Liver (tissue), 9 donors: ENCODE data around the gene NFATC1. TPM values are rescaled to one million over a fixed set of nuclear protein-coding genes. Genes with fewer than 3 reads are reported as not detected.

ENCODE experiments used
- DNase-seq: peaks from one replicate; pipeline ENCODE4 v3.0.0-alpha.2; 2017; ENCODE audit warnings: low spot score
- H3K27ac ChIP-seq, 2 donors: one replicate each; pipeline ENCODE4 v1.7.0; 2013; ENCODE audit warnings: inconsistent platforms in 2 of 2, low read length in 2 of 2, control low read depth in 1 of 2, low read depth in 1 of 2, mild to moderate bottlenecking in 1 of 2
- H3K27me3 ChIP-seq, 4 donors: one replicate each; pipeline versions ENCODE4 v1.6.1 to v1.7.0; 2013; ENCODE audit warnings: low read length in 3 of 4, inconsistent platforms in 1 of 4, mild to moderate bottlenecking in 1 of 4, moderate library complexity in 1 of 4; ENCODE audit not compliant: control insufficient read depth in 4 of 4, insufficient read depth in 4 of 4
- H3K36me3 ChIP-seq, 4 donors: one replicate each; pipeline versions ENCODE4 v1.6.1 to v1.7.0; 2013; ENCODE audit warnings: low read length in 3 of 4, mild to moderate bottlenecking in 3 of 4, low read depth in 1 of 4, moderate library complexity in 1 of 4; ENCODE audit not compliant: control insufficient read depth in 4 of 4, insufficient read depth in 3 of 4
- H3K4me1 ChIP-seq, 4 donors: one replicate each; pipeline versions ENCODE4 v1.6.1 to v1.7.0; 2013; ENCODE audit warnings: low read length in 3 of 4, mild to moderate bottlenecking in 3 of 4, moderate library complexity in 1 of 4; ENCODE audit not compliant: control insufficient read depth in 4 of 4, insufficient read depth in 4 of 4
- H3K4me3 ChIP-seq, 3 donors: one replicate each; pipeline versions ENCODE4 v1.6.1 to v1.7.0; 2013; ENCODE audit warnings: low read length in 3 of 3, control low read depth in 1 of 3, low read depth in 1 of 3, mild to moderate bottlenecking in 1 of 3
- H3K9ac ChIP-seq, 2 donors: one replicate each; pipeline ENCODE4 v1.7.0; 2013; ENCODE audit warnings: low read length in 2 of 2, mild to moderate bottlenecking in 2 of 2, moderate library complexity in 2 of 2, control low read depth in 1 of 2, low read depth in 1 of 2
- H3K9me3 ChIP-seq, 4 donors: one replicate each; pipeline versions ENCODE4 v1.6.1 to v1.7.0; 2013; ENCODE audit warnings: low read length in 3 of 4; ENCODE audit not compliant: control insufficient read depth in 4 of 4
- FOXA1 ChIP-seq: IDR thresholded peaks from 2 replicates; pipeline ENCODE4 v1.6.1; 2016; ENCODE audit warnings: antibody characterized with exemption
- FOXA2 ChIP-seq: IDR thresholded peaks from 2 replicates; pipeline ENCODE4 v1.6.1; 2016; ENCODE audit warnings: antibody characterized with exemption
- HNF4A ChIP-seq, 2 donors: conservative IDR thresholded peaks; 2 replicates each; pipeline ENCODE4 v1.6.1; 2016; ENCODE audit warnings: antibody characterized with exemption in 2 of 2, mild to moderate bottlenecking in 2 of 2
- HNF4G ChIP-seq: IDR thresholded peaks from 2 replicates; pipeline ENCODE4 v1.6.1; 2016; ENCODE audit warnings: antibody characterized with exemption
- JUND ChIP-seq, 2 donors: IDR thresholded peaks; 2 replicates each; pipeline ENCODE4 v1.6.1; 2016; ENCODE audit warnings: antibody characterized with exemption in 2 of 2
- NR2F2 ChIP-seq: IDR thresholded peaks from 2 replicates; pipeline ENCODE4 v1.6.1; 2016; ENCODE audit warnings: antibody characterized with exemption
- RXRA ChIP-seq, 2 donors: IDR thresholded peaks; 2 replicates each; pipeline ENCODE4 v1.6.1; 2017 to 2018; ENCODE audit warnings: antibody characterized with exemption in 2 of 2, mild to moderate bottlenecking in 1 of 2
- YY1 ChIP-seq: IDR thresholded peaks from 2 replicates; pipeline ENCODE4 v1.6.1; 2016; ENCODE audit warnings: antibody characterized with exemption, mild to moderate bottlenecking
- WGBS: extraction: QIAGEN DNeasy Blood & Tissue Kit; methylation state at CpG from one replicate; pipeline ENCODE4 v1.1.7; 2013; 5-methylcytosine and 5-hydroxymethylcytosine counted together
- polyA plus RNA-seq, 2 donors: library from polyadenylated mRNA; stranded (reverse) in 1 of 2; unstranded in 1 of 2; fragments of 200-250 nt in 1 of 2; fragments of >200 nt in 1 of 2; fragmentation: Nextera tagmentation in 1 of 2; extraction: Ambion mirVana in 1 of 2; gene quantifications; one replicate each; pipeline versions ENCODE4 v1.2.1 to v1.2.3, GENCODE V29; 2013 to 2015
- total RNA-seq, 2 donors: library from RNA; depleted of rRNA; stranded (reverse); fragments of >200 nt; gene quantifications; one replicate each; pipeline ENCODE4 v1.2.3, GENCODE V29; 2014
- TF ChIP-seq, protein P1 (sequence below): IDR thresholded peaks from 2 replicates; pipeline ENCODE4 v1.6.1; 2016; ENCODE audit warnings: antibody characterized with exemption
- TF ChIP-seq, protein P2 (sequence below): IDR thresholded peaks from 2 replicates; pipeline ENCODE4 v1.6.1; 2016; ENCODE audit warnings: antibody characterized with exemption, mild to moderate bottlenecking
- TF ChIP-seq, protein P3 (sequence below): fragments of 150-350 bp; IDR thresholded peaks from 2 replicates; pipeline ENCODE4 v1.5.1; 2017; ENCODE audit warnings: improper control_type of control experiment, low read depth, low read length; ENCODE audit not compliant: missing input control
- donor health status: healthy.
- donor health status: healthy.
- donor health status: healthy.
- donor health status: healthy.
- donor health status: healthy.

Gene NFATC1
- total and polyA plus RNA-seq, 4 donors, result 0.57 to 2.2 (median 1.3) TPM

DNA sequence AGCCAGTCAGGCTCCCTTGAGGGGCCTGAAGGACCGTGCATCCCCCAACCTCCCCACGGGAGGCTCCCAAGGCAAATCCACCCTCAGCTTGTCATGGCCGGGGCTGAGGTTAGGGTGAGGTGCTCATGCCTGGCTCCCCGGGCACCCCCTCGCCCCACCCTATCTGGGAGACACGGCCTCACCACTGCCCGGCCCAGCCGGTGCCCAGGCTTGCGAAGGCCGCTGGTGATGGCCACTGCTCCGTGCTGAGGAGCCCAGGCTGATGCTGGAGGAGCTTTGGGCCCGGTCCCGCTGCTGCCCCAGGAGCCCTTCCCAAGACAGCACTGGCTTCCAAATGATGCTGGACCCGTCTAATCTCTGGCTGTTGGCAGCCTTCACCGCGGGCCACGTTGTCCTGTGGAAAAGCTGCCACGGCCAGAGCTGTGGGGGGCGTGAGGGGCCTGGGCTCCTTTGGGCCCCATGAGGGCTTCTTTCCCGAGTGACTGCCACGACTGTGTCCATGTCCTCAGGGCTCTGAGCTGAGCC, 148.2 kb downstream of the NFATC1 start:
- TF ChIP-seq, protein P1, sequence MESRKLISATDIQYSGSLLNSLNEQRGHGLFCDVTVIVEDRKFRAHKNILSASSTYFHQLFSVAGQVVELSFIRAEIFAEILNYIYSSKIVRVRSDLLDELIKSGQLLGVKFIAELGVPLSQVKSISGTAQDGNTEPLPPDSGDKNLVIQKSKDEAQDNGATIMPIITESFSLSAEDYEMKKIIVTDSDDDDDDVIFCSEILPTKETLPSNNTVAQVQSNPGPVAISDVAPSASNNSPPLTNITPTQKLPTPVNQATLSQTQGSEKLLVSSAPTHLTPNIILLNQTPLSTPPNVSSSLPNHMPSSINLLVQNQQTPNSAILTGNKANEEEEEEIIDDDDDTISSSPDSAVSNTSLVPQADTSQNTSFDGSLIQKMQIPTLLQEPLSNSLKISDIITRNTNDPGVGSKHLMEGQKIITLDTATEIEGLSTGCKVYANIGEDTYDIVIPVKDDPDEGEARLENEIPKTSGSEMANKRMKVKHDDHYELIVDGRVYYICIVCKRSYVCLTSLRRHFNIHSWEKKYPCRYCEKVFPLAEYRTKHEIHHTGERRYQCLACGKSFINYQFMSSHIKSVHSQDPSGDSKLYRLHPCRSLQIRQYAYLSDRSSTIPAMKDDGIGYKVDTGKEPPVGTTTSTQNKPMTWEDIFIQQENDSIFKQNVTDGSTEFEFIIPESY, result no peak
- TF ChIP-seq, protein P2, sequence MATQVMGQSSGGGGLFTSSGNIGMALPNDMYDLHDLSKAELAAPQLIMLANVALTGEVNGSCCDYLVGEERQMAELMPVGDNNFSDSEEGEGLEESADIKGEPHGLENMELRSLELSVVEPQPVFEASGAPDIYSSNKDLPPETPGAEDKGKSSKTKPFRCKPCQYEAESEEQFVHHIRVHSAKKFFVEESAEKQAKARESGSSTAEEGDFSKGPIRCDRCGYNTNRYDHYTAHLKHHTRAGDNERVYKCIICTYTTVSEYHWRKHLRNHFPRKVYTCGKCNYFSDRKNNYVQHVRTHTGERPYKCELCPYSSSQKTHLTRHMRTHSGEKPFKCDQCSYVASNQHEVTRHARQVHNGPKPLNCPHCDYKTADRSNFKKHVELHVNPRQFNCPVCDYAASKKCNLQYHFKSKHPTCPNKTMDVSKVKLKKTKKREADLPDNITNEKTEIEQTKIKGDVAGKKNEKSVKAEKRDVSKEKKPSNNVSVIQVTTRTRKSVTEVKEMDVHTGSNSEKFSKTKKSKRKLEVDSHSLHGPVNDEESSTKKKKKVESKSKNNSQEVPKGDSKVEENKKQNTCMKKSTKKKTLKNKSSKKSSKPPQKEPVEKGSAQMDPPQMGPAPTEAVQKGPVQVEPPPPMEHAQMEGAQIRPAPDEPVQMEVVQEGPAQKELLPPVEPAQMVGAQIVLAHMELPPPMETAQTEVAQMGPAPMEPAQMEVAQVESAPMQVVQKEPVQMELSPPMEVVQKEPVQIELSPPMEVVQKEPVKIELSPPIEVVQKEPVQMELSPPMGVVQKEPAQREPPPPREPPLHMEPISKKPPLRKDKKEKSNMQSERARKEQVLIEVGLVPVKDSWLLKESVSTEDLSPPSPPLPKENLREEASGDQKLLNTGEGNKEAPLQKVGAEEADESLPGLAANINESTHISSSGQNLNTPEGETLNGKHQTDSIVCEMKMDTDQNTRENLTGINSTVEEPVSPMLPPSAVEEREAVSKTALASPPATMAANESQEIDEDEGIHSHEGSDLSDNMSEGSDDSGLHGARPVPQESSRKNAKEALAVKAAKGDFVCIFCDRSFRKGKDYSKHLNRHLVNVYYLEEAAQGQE, result no peak
- no peak for TF ChIP-seq HNF4G
- Histone ChIP-seq H3K27me3 (peaks cover 0 to 5% (median 0%) of the 10 kb centered on the region in 4 donors), H3K4me3 (no peak overlapping the region), H3K36me3 (no peaks in the 10 kb centered on the region), H3K9ac (no peak overlapping the region), H3K27ac (no peak overlapping the region), H3K4me1 (no peaks in the 10 kb centered on the region), H3K9me3 (no peaks in the 10 kb centered on the region)
- 78% methylated on average over 21 of the region's 21 CpGs for WGBS
- no peak for DNase-seq

DNA sequence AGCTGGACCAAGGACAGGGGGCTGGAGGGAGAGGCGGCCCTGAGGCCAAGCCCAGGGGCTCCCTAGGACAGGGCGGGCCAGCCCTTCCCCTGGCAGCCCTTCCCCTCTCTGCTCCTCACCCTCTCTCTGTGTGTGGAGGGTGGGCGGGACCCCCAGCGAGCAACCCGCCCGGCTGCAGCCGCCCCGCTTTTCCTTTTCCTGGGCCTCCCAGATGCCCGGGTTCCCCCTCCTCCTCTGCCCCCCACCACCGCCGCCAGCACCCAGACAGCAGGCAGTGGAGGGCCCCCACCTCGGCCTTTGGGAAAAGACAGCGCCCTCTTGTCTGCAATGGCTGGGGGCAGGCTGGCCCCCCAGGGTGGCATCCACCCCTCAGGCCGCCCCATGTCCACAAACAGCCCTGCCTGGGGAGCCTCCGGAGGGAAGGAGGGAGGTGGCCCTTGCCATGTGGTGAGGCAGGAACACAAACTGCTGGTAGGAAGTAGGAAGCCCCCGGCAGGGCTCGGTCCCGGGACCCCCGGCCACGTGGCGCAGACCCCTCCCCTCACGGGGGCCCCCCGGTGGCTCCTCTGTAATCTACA, 148.7 kb downstream of the NFATC1 start:
- Histone ChIP-seq H3K27me3 (peaks cover 0 to 5% (median 0%) of the 10 kb centered on the region in 4 donors), H3K9ac (no peak overlapping the region), H3K9me3 (no peaks in the 10 kb centered on the region), H3K27ac (no peak overlapping the region), H3K36me3 (no peaks in the 10 kb centered on the region), H3K4me1 (no peaks in the 10 kb centered on the region), H3K4me3 (no peak overlapping the region)
- 54% methylated on average over 23 of the region's 23 CpGs for WGBS
- no peak for DNase-seq
- TF ChIP-seq, protein P2, result no peak
- no peak for TF ChIP-seq FOXA1
- no peak for TF ChIP-seq JUND (IDR thresholded peaks at IDR 0.05)
- TF ChIP-seq RXRA (IDR thresholded peaks at IDR 0.05), result no peak
- TF ChIP-seq, protein P1, result no peak
- no peak for TF ChIP-seq YY1
- TF ChIP-seq HNF4A (conservative IDR thresholded peaks at IDR 0.05), result no peak
- no peak for TF ChIP-seq FOXA2
- TF ChIP-seq NR2F2, result no peak
- TF ChIP-seq, protein P3, sequence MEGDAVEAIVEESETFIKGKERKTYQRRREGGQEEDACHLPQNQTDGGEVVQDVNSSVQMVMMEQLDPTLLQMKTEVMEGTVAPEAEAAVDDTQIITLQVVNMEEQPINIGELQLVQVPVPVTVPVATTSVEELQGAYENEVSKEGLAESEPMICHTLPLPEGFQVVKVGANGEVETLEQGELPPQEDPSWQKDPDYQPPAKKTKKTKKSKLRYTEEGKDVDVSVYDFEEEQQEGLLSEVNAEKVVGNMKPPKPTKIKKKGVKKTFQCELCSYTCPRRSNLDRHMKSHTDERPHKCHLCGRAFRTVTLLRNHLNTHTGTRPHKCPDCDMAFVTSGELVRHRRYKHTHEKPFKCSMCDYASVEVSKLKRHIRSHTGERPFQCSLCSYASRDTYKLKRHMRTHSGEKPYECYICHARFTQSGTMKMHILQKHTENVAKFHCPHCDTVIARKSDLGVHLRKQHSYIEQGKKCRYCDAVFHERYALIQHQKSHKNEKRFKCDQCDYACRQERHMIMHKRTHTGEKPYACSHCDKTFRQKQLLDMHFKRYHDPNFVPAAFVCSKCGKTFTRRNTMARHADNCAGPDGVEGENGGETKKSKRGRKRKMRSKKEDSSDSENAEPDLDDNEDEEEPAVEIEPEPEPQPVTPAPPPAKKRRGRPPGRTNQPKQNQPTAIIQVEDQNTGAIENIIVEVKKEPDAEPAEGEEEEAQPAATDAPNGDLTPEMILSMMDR, result no peak
